ENCODE results near the gene CFAP251. TPM values are rescaled to one million over a fixed set of nuclear protein-coding genes. Genes with fewer than 3 reads are reported as not detected.

CFAP251 gene
- polyA plus RNA-seq, 1 donor from 2014 or later, result 4.0 TPM

- H3K79me2 ChIP-seq (replicated peaks; ENCODE audit: insufficient read depth, low read length), result no peaks in the 10 kb centered on the region
- no peak overlapping the region for H3K27ac ChIP-seq (ENCODE audit: low read length)
- H3F3A ChIP-seq (ENCODE audit: insufficient read depth, low read length, poor library complexity, severe bottlenecking), result no peaks in the 10 kb centered on the region
- no peaks in the 10 kb centered on the region for H3K9me3 ChIP-seq (ENCODE audit: low read length)
- H3K9ac ChIP-seq (ENCODE audit: low read length), result no peak overlapping the region
- H3K27me3 ChIP-seq (ENCODE audit: insufficient read depth, low read depth, low read length), result no peaks in the 10 kb centered on the region
- H3K4me2 ChIP-seq (ENCODE audit: low read length), result no peak overlapping the region
- no peaks in the 10 kb centered on the region for H3K9me2 ChIP-seq (ENCODE audit: insufficient read depth, low read length)
- no peak for TF ChIP-seq CTCF (IDR thresholded peaks at IDR 0.05; ENCODE audit: poor library complexity, severe bottlenecking)
- no peak for TF ChIP-seq REST (IDR thresholded peaks at IDR 0.05; ENCODE audit: borderline replicate concordance)
- TF ChIP-seq RAD21 (conservative IDR thresholded peaks at IDR 0.05), result no peak
- no peak for TF ChIP-seq POLR2AphosphoS5 (IDR thresholded peaks at IDR 0.05)
- no peak for TF ChIP-seq EZH2 (IDR thresholded peaks at IDR 0.05; ENCODE audit: borderline replicate concordance, insufficient read depth, low read length, poor library complexity, severe bottlenecking)
- TF ChIP-seq SMC3 (conservative IDR thresholded peaks at IDR 0.05; ENCODE audit: poor library complexity), result no peak
- TF ChIP-seq EP300 (conservative IDR thresholded peaks at IDR 0.05; ENCODE audit: poor library complexity, severe bottlenecking), result no peak
- no peak for TF ChIP-seq TAF1 (IDR thresholded peaks at IDR 0.05; ENCODE audit: low read depth)
- TF ChIP-seq MXI1 (conservative IDR thresholded peaks at IDR 0.05; ENCODE audit: poor library complexity, severe bottlenecking), result no peak
- H2AFZ ChIP-seq (ENCODE audit: low read depth, low read length), result no peak overlapping the region
- no peak overlapping the region for H3K4me3 ChIP-seq (ENCODE audit: low read length)
- H3K36me3 ChIP-seq (ENCODE audit: insufficient read depth, low read length), result no peaks in the 10 kb centered on the region
- H4K20me1 ChIP-seq (ENCODE audit: insufficient read depth), result no peaks in the 10 kb centered on the region
Measured at GRCh38 chr12:121934309-121934664, 15.9 kb downstream of the CFAP251 start.

- Histone ChIP-seq H3K36me3 (ENCODE audit: insufficient read depth, low read length) (no peaks in the 10 kb centered on the region), H3K4me3 (ENCODE audit: low read length) (no peak overlapping the region), H3K27me3 (ENCODE audit: insufficient read depth, low read depth, low read length) (no peaks in the 10 kb centered on the region), H3K9me2 (ENCODE audit: insufficient read depth, low read length) (no peaks in the 10 kb centered on the region), H3K9ac (ENCODE audit: low read length) (no peak overlapping the region), H3K27ac (ENCODE audit: low read length) (no peak overlapping the region), H3K9me3 (ENCODE audit: low read length) (no peaks in the 10 kb centered on the region), H3F3A (ENCODE audit: insufficient read depth, low read length, poor library complexity, severe bottlenecking) (no peaks in the 10 kb centered on the region), H2AFZ (ENCODE audit: low read depth, low read length) (no peak overlapping the region), H3K79me2 (replicated peaks; ENCODE audit: insufficient read depth, low read length) (no peaks in the 10 kb centered on the region), H3K4me2 (ENCODE audit: low read length) (no peak overlapping the region), H4K20me1 (ENCODE audit: insufficient read depth) (no peaks in the 10 kb centered on the region)
- no peak for TF ChIP-seq EZH2 (IDR thresholded peaks at IDR 0.05; ENCODE audit: borderline replicate concordance, insufficient read depth, low read length, poor library complexity, severe bottlenecking)
- no peak for TF ChIP-seq SMC3 (conservative IDR thresholded peaks at IDR 0.05; ENCODE audit: poor library complexity)
- TF ChIP-seq POLR2AphosphoS5 (IDR thresholded peaks at IDR 0.05), result no peak
- no peak for TF ChIP-seq TAF1 (IDR thresholded peaks at IDR 0.05; ENCODE audit: low read depth)
- TF ChIP-seq RAD21 (conservative IDR thresholded peaks at IDR 0.05), result no peak
- no peak for TF ChIP-seq EP300 (conservative IDR thresholded peaks at IDR 0.05; ENCODE audit: poor library complexity, severe bottlenecking)
- no peak for TF ChIP-seq CTCF (IDR thresholded peaks at IDR 0.05; ENCODE audit: poor library complexity, severe bottlenecking)
- no peak for TF ChIP-seq REST (IDR thresholded peaks at IDR 0.05; ENCODE audit: borderline replicate concordance)
- TF ChIP-seq MXI1 (conservative IDR thresholded peaks at IDR 0.05; ENCODE audit: poor library complexity, severe bottlenecking), result no peak
Measured at GRCh38 chr12:121937654-121938053, 19.3 kb downstream of the CFAP251 start.
